Peyer's patch (tissue), 4 donors: ENCODE data around the gene TOB2.

Experiments used
- POLR2A ChIP-seq, 2 donors: fragments of 450-650 bp; IDR thresholded peaks; one replicate each; pipeline ENCODE4 v1.5.1; 2017; ENCODE audit warnings: antibody characterized with exemption in 2 of 2, mild to moderate bottlenecking in 2 of 2, moderate library complexity in 2 of 2
- TF ChIP-seq, protein P1 (sequence below), 6 experiments: fragments of 450-650 bp in 4 of 6; fragments of 200-600 bp in 2 of 6; sonication (generic) in 1 of 6; IDR thresholded peaks; one replicate each; pipeline ENCODE4 v1.5.1; 2017 to 2019; ENCODE audit warnings: antibody characterized with exemption in 6 of 6, mild to moderate bottlenecking in 3 of 6, moderate library complexity in 1 of 6

DNA sequence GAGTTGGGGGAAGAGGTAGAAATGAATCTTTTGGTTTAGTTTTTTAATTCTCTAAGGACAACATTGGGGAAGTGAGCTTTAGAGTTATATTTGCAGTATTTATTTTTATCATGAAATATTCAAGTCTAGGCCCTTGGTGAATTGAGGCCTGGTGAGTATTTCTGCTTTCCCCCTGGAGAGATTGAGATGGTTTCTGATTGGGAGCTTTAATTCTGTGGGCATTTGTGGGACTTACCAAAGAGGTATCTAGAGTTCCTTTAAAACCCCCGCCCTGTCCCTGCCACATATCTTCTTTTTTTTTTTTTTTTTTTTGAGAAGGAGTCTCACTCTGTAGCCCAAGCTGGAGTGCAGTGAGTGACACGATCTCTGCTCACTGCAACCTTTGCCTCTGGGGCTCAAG lies 31.9 kb upstream of the TOB2 start:
- TF ChIP-seq, protein P1, sequence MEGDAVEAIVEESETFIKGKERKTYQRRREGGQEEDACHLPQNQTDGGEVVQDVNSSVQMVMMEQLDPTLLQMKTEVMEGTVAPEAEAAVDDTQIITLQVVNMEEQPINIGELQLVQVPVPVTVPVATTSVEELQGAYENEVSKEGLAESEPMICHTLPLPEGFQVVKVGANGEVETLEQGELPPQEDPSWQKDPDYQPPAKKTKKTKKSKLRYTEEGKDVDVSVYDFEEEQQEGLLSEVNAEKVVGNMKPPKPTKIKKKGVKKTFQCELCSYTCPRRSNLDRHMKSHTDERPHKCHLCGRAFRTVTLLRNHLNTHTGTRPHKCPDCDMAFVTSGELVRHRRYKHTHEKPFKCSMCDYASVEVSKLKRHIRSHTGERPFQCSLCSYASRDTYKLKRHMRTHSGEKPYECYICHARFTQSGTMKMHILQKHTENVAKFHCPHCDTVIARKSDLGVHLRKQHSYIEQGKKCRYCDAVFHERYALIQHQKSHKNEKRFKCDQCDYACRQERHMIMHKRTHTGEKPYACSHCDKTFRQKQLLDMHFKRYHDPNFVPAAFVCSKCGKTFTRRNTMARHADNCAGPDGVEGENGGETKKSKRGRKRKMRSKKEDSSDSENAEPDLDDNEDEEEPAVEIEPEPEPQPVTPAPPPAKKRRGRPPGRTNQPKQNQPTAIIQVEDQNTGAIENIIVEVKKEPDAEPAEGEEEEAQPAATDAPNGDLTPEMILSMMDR (IDR thresholded peaks at IDR 0.05): no peak
- no peak for TF ChIP-seq POLR2A (IDR thresholded peaks at IDR 0.05)
